Hypothalamus (tissue), 51 donors: ENCODE measurements around the gene PRKCG.
"Not testable (repeated sequence)": the region's sequence is repeated elsewhere in the genome, so short reads cannot be mapped to it uniquely, and the experiment has no call there.

Experiments used
- DNase-seq, 51 donors: peaks; one replicate each; lab custom pipeline; 2025; lab: John Stamatoyannopoulos, UW

The PRKCG gene

GRCh38 chr19:53927739-53928138, 45.7 kb downstream of the PRKCG start:
- DNase-seq: no peak

DNA sequence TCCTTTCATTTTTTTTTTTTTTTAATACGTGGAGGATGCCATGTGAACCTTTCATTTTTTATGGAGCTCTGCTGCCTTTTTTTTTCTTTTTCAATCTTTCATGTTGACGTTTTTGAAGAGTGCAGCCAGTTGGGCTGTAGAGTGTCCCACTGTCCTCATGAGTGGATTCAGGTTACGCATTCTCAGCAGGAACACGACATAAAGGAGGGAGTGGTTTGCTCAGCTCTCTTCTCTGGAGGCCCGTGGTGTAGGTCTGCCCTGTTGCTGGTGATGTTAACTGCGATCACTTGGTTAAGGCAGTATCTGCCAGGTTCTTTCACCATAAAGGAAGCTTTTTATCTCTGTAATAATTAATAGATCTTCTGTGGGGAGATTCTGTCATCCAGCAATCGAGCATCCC, 54.0 kb downstream of the PRKCG start:
- DNase-seq: no peak

DNA sequence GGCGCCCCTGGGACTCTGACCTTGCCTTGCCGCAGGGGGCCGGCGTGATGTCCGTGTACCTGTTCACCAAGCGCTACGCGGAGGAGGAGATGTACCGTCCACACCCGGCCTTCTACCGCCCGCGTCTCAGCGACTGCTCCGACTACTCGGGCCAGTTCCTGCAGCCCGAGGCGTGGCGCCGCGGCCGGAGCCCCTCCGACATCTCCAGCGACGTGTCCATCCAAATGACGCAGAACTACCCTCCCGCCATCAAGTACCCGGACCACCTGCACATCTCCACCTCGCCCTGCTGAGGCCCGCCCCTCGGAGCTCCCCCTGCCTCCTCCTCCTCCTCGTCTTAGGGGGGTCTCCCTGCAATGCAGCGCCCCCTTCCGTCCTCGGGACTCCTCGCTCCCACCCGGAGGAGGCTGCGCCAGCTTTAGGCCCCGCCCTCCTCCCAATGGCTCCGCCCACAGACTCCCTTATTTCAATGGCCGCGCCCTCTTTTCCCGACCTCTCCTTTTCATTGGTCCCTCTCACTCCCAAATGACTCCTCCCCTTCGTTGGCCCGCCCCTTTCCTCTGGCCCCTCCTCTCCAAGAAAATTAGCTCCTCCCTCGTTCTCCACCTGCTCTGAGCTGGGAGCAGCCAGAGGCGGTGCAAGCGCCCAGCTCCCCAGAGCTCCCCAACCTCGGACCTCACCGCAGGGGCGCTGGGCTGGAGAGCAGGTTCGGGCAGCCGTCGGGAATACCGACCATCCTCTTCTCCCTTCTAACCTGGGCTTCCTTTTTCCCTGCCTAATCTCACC, 60.2 kb downstream of the PRKCG start:
- DNase-seq: peak in 4 of 51 donors; percentile 6 to 30 (median 12)

- DNase-seq: no peak
Observed at GRCh38 chr19:53944416-53944815, 62.4 kb downstream of the PRKCG start.

- no peak for DNase-seq
Observed at GRCh38 chr19:53944933-53945332, 62.9 kb downstream of the PRKCG start.

- peak in 1 of 51 donors; percentile 7 for DNase-seq
Observed at GRCh38 chr19:53945441-53945840, 63.4 kb downstream of the PRKCG start.

DNA sequence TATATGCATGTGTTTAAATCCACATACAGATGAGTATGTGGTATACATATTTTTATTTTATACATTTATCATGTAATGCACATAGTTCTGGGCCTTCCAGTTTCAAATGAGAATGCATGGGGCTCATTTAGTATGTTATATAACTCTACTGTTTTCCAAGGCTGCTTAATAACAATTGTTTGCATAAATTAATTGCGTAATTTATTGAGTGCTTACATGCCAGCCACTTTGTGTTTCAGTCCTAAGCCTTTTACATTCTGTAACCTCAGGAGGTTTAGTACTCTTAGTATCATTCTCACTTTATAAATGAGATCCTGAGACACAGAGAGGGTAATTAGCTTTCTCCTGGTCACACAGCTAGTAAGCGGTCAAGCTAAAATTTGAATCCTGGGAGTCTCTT, 64.0 kb downstream of the PRKCG start:
- DNase-seq: no peak

DNA sequence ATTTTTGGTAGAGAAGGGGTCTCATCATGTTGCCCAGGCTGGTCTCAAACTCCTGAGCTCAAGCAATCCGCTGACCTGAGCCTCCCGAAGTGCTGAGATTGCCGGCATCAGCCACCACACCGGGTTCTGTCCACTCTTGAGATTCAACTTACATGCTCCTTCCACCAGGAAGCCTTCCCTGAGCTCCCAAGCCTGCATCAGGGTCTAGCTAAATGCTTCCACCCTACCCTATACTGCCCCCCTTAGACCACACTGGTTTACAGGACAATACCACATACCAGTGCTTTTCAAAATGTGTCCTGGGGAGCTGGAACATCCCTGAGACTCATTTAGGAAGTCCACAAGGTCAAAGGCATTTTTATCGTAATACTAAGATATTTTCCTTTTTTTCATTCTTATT, 65.6 kb downstream of the PRKCG start:
- no peak for DNase-seq

- DNase-seq: not testable (repeated sequence)
Observed at GRCh38 chr19:53948611-53949010, 66.6 kb downstream of the PRKCG start.

GRCh38 chr19:53951436-53951835, 69.4 kb downstream of the PRKCG start:
- DNase-seq: no peak

GRCh38 chr19:53951947-53952346, 70.0 kb downstream of the PRKCG start:
- no peak for DNase-seq

- no peak for DNase-seq
Observed at GRCh38 chr19:53953383-53953782, 71.4 kb downstream of the PRKCG start.
